Measurements from ENCODE around the gene MAGI1.
A peak's percentile ranks its signal among the peaks of the same experiment; 100 is the strongest.

The MAGI1 gene

GRCh38 chr3:65814845-65815578, 223.7 kb downstream of the MAGI1 start:
- no peak for TF ChIP-seq LEF1 (IDR thresholded peaks at IDR 0.05; ENCODE audit: borderline replicate concordance)
- TF ChIP-seq PKNOX1 (IDR thresholded peaks at IDR 0.05), result no peak
- TF ChIP-seq TARDBP (IDR thresholded peaks at IDR 0.05), result no peak
- TF ChIP-seq BHLHE40 (IDR thresholded peaks at IDR 0.05; ENCODE audit: borderline replicate concordance), result no peak
- TF ChIP-seq FOXA1 (IDR thresholded peaks at IDR 0.05), result no peak
- TF ChIP-seq ELF4 (IDR thresholded peaks at IDR 0.05), result no peak
- TF ChIP-seq ARNT (IDR thresholded peaks at IDR 0.05), result no peak
- TF ChIP-seq HDGF (IDR thresholded peaks at IDR 0.05; ENCODE audit: borderline replicate concordance), result no peak
- no peak for TF ChIP-seq NFRKB (IDR thresholded peaks at IDR 0.05)
- POLR2A ChIA-PET, result interaction anchor here (0.9 kb wide), 1 partner anchor 12 kb away, joined by 4 read pairs; no protein-coding TSS in a partner anchor
- CTCF ChIA-PET, result interaction anchor here (0.5 to 0.6 kb wide), 3 partner anchors 14 to 75 kb away, joined by 3 to 9 read pairs (median 5); no protein-coding TSS in a partner anchor

GRCh38 chr3:65811892-65812291, 226.8 kb downstream of the MAGI1 start:
- DNase-seq (ENCODE audit: extremely low spot score), result no peak
- TF ChIP-seq CTBP1 (IDR thresholded peaks at IDR 0.05; ENCODE audit: borderline replicate concordance) (no peak), FOXK2 (IDR thresholded peaks at IDR 0.05) (no peak), BHLHE40 (IDR thresholded peaks at IDR 0.05; ENCODE audit: borderline replicate concordance) (no peak), ZNF384 (IDR thresholded peaks at IDR 0.05) (no peak), L3MBTL2 (conservative IDR thresholded peaks at IDR 0.05) (no peak), NFRKB (IDR thresholded peaks at IDR 0.05) (no peak), ELF4 (IDR thresholded peaks at IDR 0.05) (no peak), FOXM1 (IDR thresholded peaks at IDR 0.05; ENCODE audit: borderline replicate concordance) (no peak), SP1 (IDR thresholded peaks at IDR 0.05) (no peak), ARNT (IDR thresholded peaks at IDR 0.05) (no peak), TARDBP (IDR thresholded peaks at IDR 0.05) (no peak), FOXA1 (IDR thresholded peaks at IDR 0.05) (no peak), LEF1 (IDR thresholded peaks at IDR 0.05; ENCODE audit: borderline replicate concordance) (no peak), SUZ12 (IDR thresholded peaks at IDR 0.05) (no peak), HDGF (IDR thresholded peaks at IDR 0.05; ENCODE audit: borderline replicate concordance) (no peak), PKNOX1 (IDR thresholded peaks at IDR 0.05) (no peak)
- CTCF ChIA-PET, result interaction anchor here (0.7 kb wide), 2 partner anchors 83 to 425 kb away, joined by 3 to 5 read pairs; no protein-coding TSS in a partner anchor
- POLR2A ChIA-PET, result interaction anchor here (0.6 to 0.9 kb wide), 2 partner anchors 17 to 345 kb away, joined by 3 read pairs; no protein-coding TSS in a partner anchor

More at GRCh38 chr3:65814845-65815578, 223.7 kb downstream of the MAGI1 start:
- no peak for DNase-seq (ENCODE audit: extremely low spot score)

- TF ChIP-seq BHLHE40 (IDR thresholded peaks at IDR 0.05; ENCODE audit: borderline replicate concordance) (no peak), FOXM1 (IDR thresholded peaks at IDR 0.05; ENCODE audit: borderline replicate concordance) (no peak), SUZ12 (IDR thresholded peaks at IDR 0.05) (no peak)
- ChIA-PET POLR2A (interaction anchor here (0.6 to 0.9 kb wide), 2 partner anchors 18 to 346 kb away, joined by 3 read pairs; no protein-coding TSS in a partner anchor), CTCF (interaction anchor here (0.7 kb wide), 3 partner anchors 83 to 425 kb away, joined by 3 to 5 read pairs (median 3); no protein-coding TSS in a partner anchor)
- peak; percentile 40 for DNase-seq (ENCODE audit: extremely low spot score)
These were observed 227.5 kb downstream of the MAGI1 start for GRCh38 chr3:65811086-65811761.

DNA sequence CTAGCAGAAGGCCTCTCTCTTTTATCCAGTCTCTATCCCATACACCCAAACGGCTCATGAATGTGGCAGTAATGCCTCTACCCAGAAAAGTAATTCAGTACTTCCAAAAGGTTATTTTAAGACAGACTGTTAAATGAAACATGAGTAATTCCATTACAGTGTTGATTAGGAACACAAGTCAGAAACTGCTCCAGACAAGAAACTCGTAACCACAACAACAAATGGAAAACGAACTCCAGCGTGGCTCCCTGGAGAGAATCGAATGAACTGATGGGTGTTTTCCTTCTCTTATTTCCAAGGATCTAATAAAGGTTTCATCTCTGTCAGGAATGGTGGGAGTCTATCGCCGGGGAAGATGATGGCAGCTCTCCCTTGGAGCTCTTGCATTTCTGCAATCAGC, 228.4 kb downstream of the MAGI1 start:
- ChIA-PET POLR2A (no interaction called here), CTCF (interaction anchor here (0.7 kb wide), 1 partner anchor 201 kb away, joined by 3 read pairs; no protein-coding TSS in a partner anchor)
- TF ChIP-seq BHLHE40 (IDR thresholded peaks at IDR 0.05; ENCODE audit: borderline replicate concordance), result no peak
- TF ChIP-seq FOXM1 (IDR thresholded peaks at IDR 0.05; ENCODE audit: borderline replicate concordance), result no peak
- TF ChIP-seq SUZ12 (IDR thresholded peaks at IDR 0.05), result no peak
- no peak for TF ChIP-seq HDGF (IDR thresholded peaks at IDR 0.05; ENCODE audit: borderline replicate concordance)
- TF ChIP-seq PKNOX1 (IDR thresholded peaks at IDR 0.05), result no peak
- no peak for TF ChIP-seq FOXK2 (IDR thresholded peaks at IDR 0.05)
- TF ChIP-seq SP1 (IDR thresholded peaks at IDR 0.05), result no peak
- TF ChIP-seq ZNF384 (IDR thresholded peaks at IDR 0.05), result no peak
- TF ChIP-seq ARNT (IDR thresholded peaks at IDR 0.05), result no peak
- TF ChIP-seq TARDBP (IDR thresholded peaks at IDR 0.05), result no peak
- TF ChIP-seq NFRKB (IDR thresholded peaks at IDR 0.05), result no peak
- TF ChIP-seq LEF1 (IDR thresholded peaks at IDR 0.05; ENCODE audit: borderline replicate concordance), result no peak
- no peak for TF ChIP-seq FOXA1 (IDR thresholded peaks at IDR 0.05)
- no peak for TF ChIP-seq L3MBTL2 (conservative IDR thresholded peaks at IDR 0.05)
- TF ChIP-seq CTBP1 (IDR thresholded peaks at IDR 0.05; ENCODE audit: borderline replicate concordance), result no peak
- no peak for TF ChIP-seq ELF4 (IDR thresholded peaks at IDR 0.05)
- DNase-seq (ENCODE audit: extremely low spot score), result no peak

DNA sequence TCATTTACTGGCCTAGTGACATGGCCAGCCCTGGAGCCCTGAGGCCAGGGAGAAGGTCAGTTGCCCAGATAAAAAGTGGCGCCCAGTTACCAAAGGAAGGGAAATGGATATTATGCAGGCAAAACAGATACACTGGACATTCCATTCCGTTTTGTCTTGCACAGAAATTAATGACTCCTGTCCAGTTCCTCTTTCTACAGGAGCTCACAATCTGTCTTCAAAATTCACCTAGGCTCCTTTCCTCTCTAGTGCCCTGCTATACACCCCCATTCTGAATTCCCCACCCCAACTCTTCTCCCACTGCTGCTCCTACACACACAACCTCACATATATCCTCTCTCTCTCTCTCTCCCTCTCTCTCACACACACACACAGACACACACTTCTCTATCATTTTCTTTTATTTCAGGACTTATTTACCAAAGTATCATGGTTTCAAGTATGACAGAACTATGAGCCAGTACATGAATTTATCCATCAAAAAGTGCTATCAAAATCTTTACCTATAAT, 229.0 kb downstream of the MAGI1 start:
- ChIA-PET CTCF (no interaction called here), POLR2A (no interaction called here)
- DNase-seq (ENCODE audit: extremely low spot score), result no peak
- TF ChIP-seq NFRKB (IDR thresholded peaks at IDR 0.05) (no peak), CTBP1 (IDR thresholded peaks at IDR 0.05; ENCODE audit: borderline replicate concordance) (no peak), FOXK2 (IDR thresholded peaks at IDR 0.05) (no peak), ZNF384 (IDR thresholded peaks at IDR 0.05) (no peak), FOXA1 (IDR thresholded peaks at IDR 0.05) (no peak), PKNOX1 (IDR thresholded peaks at IDR 0.05) (no peak), HDGF (IDR thresholded peaks at IDR 0.05; ENCODE audit: borderline replicate concordance) (no peak), SP1 (IDR thresholded peaks at IDR 0.05) (no peak), L3MBTL2 (conservative IDR thresholded peaks at IDR 0.05) (no peak), TARDBP (IDR thresholded peaks at IDR 0.05) (no peak), LEF1 (IDR thresholded peaks at IDR 0.05; ENCODE audit: borderline replicate concordance) (no peak)

Measured in HEK293T (cell line).